GM23248 (cell line): ENCODE measurements around the gene WNT16. TPM values are rescaled to one million over a fixed set of nuclear protein-coding genes. Genes with fewer than 3 reads are reported as not detected.

Experiments
- DNase-seq: peaks from one replicate; pipeline ENCODE4 v3.0.0-alpha.2; 2015
- H2AFZ ChIP-seq: fragments of 200-600 bp; sonication (generic); 2 replicates; pipeline ENCODE4 v1.6.1; 2016; ENCODE audit warnings: antibody characterized with exemption
- H3F3A ChIP-seq: fragments of 200-600 bp; sonication (generic); 2 replicates; pipeline ENCODE4 v1.6.1; 2016; ENCODE audit warnings: mild to moderate bottlenecking, antibody characterized with exemption, mixed run types; ENCODE audit not compliant: insufficient read depth
- H3K27ac ChIP-seq: fragments of 200-600 bp; sonication (generic); 2 replicates; pipeline ENCODE4 v1.5.1; 2016; ENCODE audit warnings: mild to moderate bottlenecking
- H3K27me3 ChIP-seq: fragments of 200-600 bp; sonication (generic); replicated peaks from 2 replicates; pipeline ENCODE4 v1.6.1; 2016; ENCODE audit warnings: mild to moderate bottlenecking; ENCODE audit not compliant: insufficient read depth
- H3K36me3 ChIP-seq: fragments of 200-600 bp; sonication (generic); 2 replicates; pipeline ENCODE4 v1.6.1; 2016; ENCODE audit warnings: low read depth, mild to moderate bottlenecking
- H3K4me1 ChIP-seq: fragments of 200-600 bp; sonication (generic); 2 replicates; pipeline ENCODE4 v1.6.1; 2016; ENCODE audit warnings: mild to moderate bottlenecking; ENCODE audit not compliant: insufficient read depth
- H3K4me2 ChIP-seq: fragments of 200-600 bp; sonication (generic); one replicate; pipeline ENCODE4 v1.6.1; 2016; ENCODE audit warnings: mild to moderate bottlenecking; ENCODE audit not compliant: unreplicated experiment
- H3K4me3 ChIP-seq: fragments of 200-600 bp; sonication (generic); 2 replicates; pipeline ENCODE4 v1.5.1; 2016; ENCODE audit warnings: mild to moderate bottlenecking
- H3K79me2 ChIP-seq: fragments of 200-600 bp; sonication (generic); 2 replicates; pipeline ENCODE4 v1.6.1; 2016; ENCODE audit warnings: mild to moderate bottlenecking; ENCODE audit not compliant: insufficient read depth
- H3K9ac ChIP-seq: fragments of 200-600 bp; sonication (generic); 2 replicates; pipeline ENCODE4 v1.6.1; 2016; ENCODE audit warnings: mild to moderate bottlenecking
- H3K9me2 ChIP-seq: fragments of 200-600 bp; sonication (generic); 2 replicates; pipeline ENCODE4 v1.6.1; 2016; ENCODE audit warnings: mixed run types, mild to moderate bottlenecking, moderate library complexity; ENCODE audit not compliant: insufficient read depth
- H3K9me3 ChIP-seq: fragments of 200-600 bp; sonication (generic); one replicate; pipeline ENCODE4 v1.6.1; 2017; ENCODE audit warnings: low read depth
- H4K20me1 ChIP-seq: fragments of 200-600 bp; sonication (generic); 2 replicates; pipeline ENCODE4 v1.6.0; 2016; ENCODE audit not compliant: insufficient read depth
- EZH2 ChIP-seq: fragments of 200-600 bp; sonication (generic); IDR thresholded peaks from 2 replicates; pipeline ENCODE4 v1.6.1; 2018; ENCODE audit warnings: antibody characterized with exemption, mild to moderate bottlenecking; ENCODE audit not compliant: insufficient read depth, poor library complexity, severe bottlenecking
- EZH2phosphoT487 ChIP-seq: fragments of 200-600 bp; sonication (generic); IDR thresholded peaks from 2 replicates; pipeline ENCODE4 v1.6.1; 2018; ENCODE audit warnings: antibody characterized with exemption, moderate library complexity, mild to moderate bottlenecking, low read depth; ENCODE audit not compliant: insufficient read depth
- WGBS, 2 experiments: methylation state at CpG; one replicate each; pipeline ENCODE4 v1.1.6; 2015 to 2017; ENCODE audit warnings: low lambda C conversion rate in 2 of 2, low coverage in 1 of 2; ENCODE audit errors: missing lambda C conversion rate in 2 of 2; 5-methylcytosine and 5-hydroxymethylcytosine counted together
- in situ Hi-C: fragments of 300-500 bp; cut with MboI; formaldehyde crosslinking; loops from 2 replicates; pipeline ENCODE4 v1.15.0; 2020
- polyA plus RNA-seq: library from polyadenylated mRNA; unstranded; fragments of >200 nt; fragmentation: Nextera tagmentation; extraction: Ambion mirVana; gene quantifications from 2 replicates; pipeline ENCODE4 v1.2.1, GENCODE V29; 2016
- total RNA-seq: library from RNA; depleted of rRNA; stranded (reverse); fragments of >200 nt; shearing (Covaris generic); gene quantifications from 2 replicates; pipeline ENCODE4 v1.2.3, GENCODE V29; 2014

Gene WNT16
- total and polyA plus RNA-seq, 2 experiments from 2014 or later: 0.22 to 0.23 TPM

GRCh38 chr7:121351682-121352081 is 22.9 kb downstream of the WNT16 start:
- Histone ChIP-seq H3K27ac (no peak overlapping the region), H2AFZ (no peak overlapping the region), H4K20me1 (no peaks in the 10 kb centered on the region), H3K36me3 (peaks cover 17% of the 10 kb centered on the region), H3K9me2 (no peaks in the 10 kb centered on the region), H3K27me3 (no peaks in the 10 kb centered on the region), H3F3A (no peaks in the 10 kb centered on the region; the same call in 1 of the 2 replicates), H3K9me3 (no peaks in the 10 kb centered on the region), H3K9ac (no peak overlapping the region), H3K4me2 (no peak overlapping the region), H3K4me3 (no peak overlapping the region), H3K4me1 (no peaks in the 10 kb centered on the region), H3K79me2 (no peaks in the 10 kb centered on the region)
- in situ Hi-C loops: no loop called here
- DNase-seq: no peak
- TF ChIP-seq EZH2phosphoT487 (no peak), EZH2 (no peak)

- H3K79me2 ChIP-seq: no peaks in the 10 kb centered on the region
- H2AFZ ChIP-seq: no peak overlapping the region
- no peak overlapping the region for H3K27ac ChIP-seq
- no peak overlapping the region for H3K4me2 ChIP-seq
- H3K9ac ChIP-seq: no peak overlapping the region
- H4K20me1 ChIP-seq: no peaks in the 10 kb centered on the region
- H3K9me3 ChIP-seq: no peaks in the 10 kb centered on the region
- no peak for TF ChIP-seq EZH2phosphoT487
- TF ChIP-seq EZH2: no peak
- DNase-seq: no peak
- no peak overlapping the region for H3K4me3 ChIP-seq
- in situ Hi-C loops: no loop called here
- no peaks in the 10 kb centered on the region for H3K4me1 ChIP-seq
- 96 to 100% methylated on average over 3 of the region's 3 CpGs for WGBS, 2 experiments
- H3F3A ChIP-seq: no peaks in the 10 kb centered on the region
- H3K27me3 ChIP-seq: no peaks in the 10 kb centered on the region
- no peaks in the 10 kb centered on the region for H3K9me2 ChIP-seq
- H3K36me3 ChIP-seq: peaks cover 17% of the 10 kb centered on the region
These were observed 23.5 kb downstream of the WNT16 start for GRCh38 chr7:121352323-121352722.

DNA sequence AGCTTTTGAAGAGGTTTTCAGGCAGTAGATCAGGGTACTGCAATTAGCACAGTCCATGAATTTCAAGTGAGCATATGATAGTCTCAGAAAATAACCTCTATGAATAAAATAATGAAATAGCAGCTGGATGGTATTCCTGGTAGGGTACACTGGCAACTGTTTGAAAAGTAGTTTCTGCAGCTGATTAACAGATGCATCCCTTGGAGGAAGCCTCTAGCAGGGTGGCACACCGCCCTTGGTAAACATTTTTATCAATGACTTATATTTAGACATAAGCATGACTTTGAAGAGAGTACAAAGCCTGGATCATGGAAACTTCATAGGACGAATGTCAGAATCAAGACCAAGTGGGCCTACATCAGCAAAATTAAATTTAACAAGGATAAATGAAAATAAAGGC is 26.8 kb downstream of the WNT16 start:
- H3K27ac ChIP-seq: no peak overlapping the region
- TF ChIP-seq EZH2 (no peak), EZH2phosphoT487 (no peak)
- H3K4me3 ChIP-seq: no peak overlapping the region
- no peaks in the 10 kb centered on the region for H3K79me2 ChIP-seq
- no peaks in the 10 kb centered on the region for H3K9me2 ChIP-seq
- in situ Hi-C loops: no loop called here
- DNase-seq: no peak
- no peaks in the 10 kb centered on the region for H4K20me1 ChIP-seq
- no peak overlapping the region for H3K9ac ChIP-seq
- 94 to 100% methylated on average over 2 of the region's 2 CpGs for WGBS, 2 experiments
- H2AFZ ChIP-seq: no peak overlapping the region
- H3K9me3 ChIP-seq: no peaks in the 10 kb centered on the region
- H3K4me2 ChIP-seq: no peak overlapping the region
- H3F3A ChIP-seq: no peaks in the 10 kb centered on the region
- no peaks in the 10 kb centered on the region for H3K4me1 ChIP-seq
- peaks cover 23% of the 10 kb centered on the region; the same call in 1 of the 2 replicates for H3K36me3 ChIP-seq
- H3K27me3 ChIP-seq: no peaks in the 10 kb centered on the region

GRCh38 chr7:121360564-121360963 is 31.8 kb downstream of the WNT16 start:
- in situ Hi-C loops: loop anchor here (10.0 kb wide), 1 partner anchor 634 kb away; no protein-coding TSS in a partner anchor
- DNase-seq: no peak
- WGBS, 2 experiments: 86 to 88% methylated on average over 5 of the region's 5 CpGs

More at GRCh38 chr7:121360564-121360963, 31.8 kb downstream of the WNT16 start:
- H3K4me3 ChIP-seq: no peak overlapping the region
- no peak for TF ChIP-seq EZH2
- no peak for TF ChIP-seq EZH2phosphoT487
- H3K4me1 ChIP-seq: no peaks in the 10 kb centered on the region
- no peaks in the 10 kb centered on the region for H3K79me2 ChIP-seq
- no peak overlapping the region for H3K27ac ChIP-seq
- no peak overlapping the region for H3K9ac ChIP-seq
- H3K27me3 ChIP-seq: no peaks in the 10 kb centered on the region
- H3K36me3 ChIP-seq: peaks cover 14% of the 10 kb centered on the region
- H3F3A ChIP-seq: no peaks in the 10 kb centered on the region
- H3K9me2 ChIP-seq: no peaks in the 10 kb centered on the region
- no peak overlapping the region for H3K4me2 ChIP-seq
- no peaks in the 10 kb centered on the region for H3K9me3 ChIP-seq
- H4K20me1 ChIP-seq: no peaks in the 10 kb centered on the region
- no peak overlapping the region for H2AFZ ChIP-seq
